ENCODE measurements around the gene FCRL1. TPM values are rescaled to one million over a fixed set of nuclear protein-coding genes. Genes with fewer than 3 reads are reported as not detected.

FCRL1 gene
- total RNA-seq, 2 donors from 2014 or later, result 0.12 TPM; not detected in 1

- intact Hi-C loops (cut with DNase I), result no loop called here
- no peak for DNase-seq
- ATAC-seq, result no peak
Observed at GRCh38 chr1:157806431-157807149, 13.3 kb downstream of the FCRL1 start.

- DNase-seq, result no peak
- no peak for ATAC-seq
- intact Hi-C loops (cut with DNase I), result no loop called here
Observed at GRCh38 chr1:157803851-157804250, 16.1 kb downstream of the FCRL1 start.

- ATAC-seq, result no peak
- DNase-seq, result no peak
- intact Hi-C loops (cut with DNase I), result no loop called here
Observed at GRCh38 chr1:157799996-157800395, 19.9 kb downstream of the FCRL1 start.

GRCh38 chr1:157798211-157798610, 21.7 kb downstream of the FCRL1 start:
- ATAC-seq (no peak), DNase-seq (no peak)
- intact Hi-C loops (cut with DNase I), result no loop called here

- ATAC-seq (no peak), DNase-seq (no peak)
- intact Hi-C loops (cut with DNase I), result no loop called here
Observed at GRCh38 chr1:157785248-157785647, 34.7 kb downstream of the FCRL1 start.

- DNase-seq (no peak), ATAC-seq (no peak)
- intact Hi-C loops (cut with DNase I), result no loop called here
Observed at GRCh38 chr1:157784801-157785200, 35.1 kb downstream of the FCRL1 start.

- intact Hi-C loops (cut with DNase I), result no loop called here
Observed at GRCh38 chr1:157782931-157783330, 37.0 kb downstream of the FCRL1 start.

GRCh38 chr1:157781048-157781447, 38.9 kb downstream of the FCRL1 start:
- intact Hi-C loops (cut with DNase I), result no loop called here
- ATAC-seq (no peak), DNase-seq (no peak)

More at GRCh38 chr1:157782931-157783330, 37.0 kb downstream of the FCRL1 start:
- no peak for DNase-seq
- ATAC-seq, result no peak

- DNase-seq, result no peak
Observed at GRCh38 chr1:157776971-157777391, 42.9 kb downstream of the FCRL1 start, which contains the start of gene FCRL2. Gene FCRL2, minus strand, starts transcription at chr1:157777132. Its CDS starts 59 bp downstream, at chr1:157777073.

GRCh38 chr1:157775101-157775870, 44.6 kb downstream of the FCRL1 start:
- intact Hi-C loops (cut with DNase I), result no loop called here
- no peak for ATAC-seq
- DNase-seq, result no peak

More at GRCh38 chr1:157776971-157777391, 42.9 kb downstream of the FCRL1 start, which contains the start of gene FCRL2:
- ATAC-seq, result no peak
- intact Hi-C loops (cut with DNase I), result no loop called here

GRCh38 chr1:157774412-157774811, 45.5 kb downstream of the FCRL1 start:
- ATAC-seq (no peak), DNase-seq (no peak)
- intact Hi-C loops (cut with DNase I), result no loop called here

- intact Hi-C loops (cut with DNase I), result no loop called here
- DNase-seq (no peak), ATAC-seq (no peak)
Observed at GRCh38 chr1:157773493-157774350, 46.2 kb downstream of the FCRL1 start.

GRCh38 chr1:157771661-157772425, 48.1 kb downstream of the FCRL1 start:
- no peak for ATAC-seq
- no peak for DNase-seq
- intact Hi-C loops (cut with DNase I), result no loop called here

GRCh38 chr1:157770442-157771043, 49.4 kb downstream of the FCRL1 start:
- DNase-seq (no peak), ATAC-seq (no peak)
- intact Hi-C loops (cut with DNase I), result no loop called here

- ATAC-seq, result no peak
- DNase-seq, result no peak
- intact Hi-C loops (cut with DNase I), result no loop called here
Observed at GRCh38 chr1:157766792-157767191, 53.1 kb downstream of the FCRL1 start.

- no peak for ATAC-seq
- intact Hi-C loops (cut with DNase I), result no loop called here
- DNase-seq, result no peak
Observed at GRCh38 chr1:157758018-157758417, 61.9 kb downstream of the FCRL1 start.

- ATAC-seq (no peak), DNase-seq (no peak)
- intact Hi-C loops (cut with DNase I), result no loop called here
Observed at GRCh38 chr1:157753611-157754010, 66.3 kb downstream of the FCRL1 start.

- ATAC-seq (no peak), DNase-seq (no peak)
- intact Hi-C loops (cut with DNase I), result no loop called here
Observed at GRCh38 chr1:157751283-157751682, 68.6 kb downstream of the FCRL1 start.
